ENCODE data around the gene STXBP1. TPM values are rescaled to one million over a fixed set of nuclear protein-coding genes. Genes with fewer than 3 reads are reported as not detected.

Gene STXBP1
- total RNA-seq, 1 donor from 2014 or later: 92.1 TPM

GRCh38 chr9:127599550-127599891 is 12.6 kb upstream of the STXBP1 start:
- no peaks in the 10 kb centered on the region for H3K9me3 ChIP-seq
- H3K4me1 ChIP-seq: no peaks in the 10 kb centered on the region
- no peak for TF ChIP-seq CTCF (IDR thresholded peaks at IDR 0.05)
- ATAC-seq (no peak), DNase-seq (no peak)
- no peak overlapping the region for H3K27ac ChIP-seq
- no peaks in the 10 kb centered on the region for H3K27me3 ChIP-seq
- intact Hi-C loops (cut with DNase I): no loop called here
- no peak overlapping the region for H3K4me3 ChIP-seq
- no peaks in the 10 kb centered on the region for H3K36me3 ChIP-seq

- TF ChIP-seq CTCF (IDR thresholded peaks at IDR 0.05): no peak
- peaks cover 20% of the 10 kb centered on the region for H3K4me1 ChIP-seq
- H3K27me3 ChIP-seq: no peaks in the 10 kb centered on the region
- H3K36me3 ChIP-seq: no peaks in the 10 kb centered on the region
- no peak overlapping the region for H3K4me3 ChIP-seq
- no peaks in the 10 kb centered on the region for H3K9me3 ChIP-seq
- H3K27ac ChIP-seq: no peak overlapping the region
- ATAC-seq: no peak
- DNase-seq: no peak
- intact Hi-C loops (cut with DNase I): no loop called here
These were observed 8.9 kb upstream of the STXBP1 start for GRCh38 chr9:127603226-127603625.

- ATAC-seq: no peak
These were observed 6.0 kb upstream of the STXBP1 start for GRCh38 chr9:127606043-127606442.

GRCh38 chr9:127608104-127608966 is 3.7 kb upstream of the STXBP1 start:
- Histone ChIP-seq H3K27ac (peak overlapping the region; percentile 51), H3K27me3 (no peaks in the 10 kb centered on the region), H3K4me1 (peaks cover 26% of the 10 kb centered on the region), H3K9me3 (no peaks in the 10 kb centered on the region), H3K36me3 (no peaks in the 10 kb centered on the region), H3K4me3 (peak overlapping the region; percentile 44)
- no peak for TF ChIP-seq CTCF (IDR thresholded peaks at IDR 0.05)
- intact Hi-C loops (cut with DNase I): no loop called here
- peak; percentile 68 for ATAC-seq
- DNase-seq: peak; percentile 91

More at GRCh38 chr9:127606043-127606442, 6.0 kb upstream of the STXBP1 start:
- H3K36me3 ChIP-seq: no peaks in the 10 kb centered on the region
- DNase-seq: no peak
- no peak overlapping the region for H3K4me3 ChIP-seq
- H3K4me1 ChIP-seq: peaks cover 21% of the 10 kb centered on the region
- no peak for TF ChIP-seq CTCF (IDR thresholded peaks at IDR 0.05)
- H3K9me3 ChIP-seq: no peaks in the 10 kb centered on the region
- H3K27me3 ChIP-seq: no peaks in the 10 kb centered on the region
- H3K27ac ChIP-seq: no peak overlapping the region
- intact Hi-C loops (cut with DNase I): no loop called here

GRCh38 chr9:127611603-127611898 is 526 bp upstream of the STXBP1 start:
- TF ChIP-seq CTCF (IDR thresholded peaks at IDR 0.05): no peak
- Histone ChIP-seq H3K27ac (no peak overlapping the region), H3K27me3 (no peaks in the 10 kb centered on the region), H3K36me3 (no peaks in the 10 kb centered on the region), H3K9me3 (no peaks in the 10 kb centered on the region), H3K4me1 (peaks cover 23% of the 10 kb centered on the region), H3K4me3 (peak overlapping the region; percentile 74)
- ATAC-seq (no peak), DNase-seq (no peak)
- intact Hi-C loops (cut with DNase I): no loop called here

Data from upper lobe of right lung (tissue), 1 donor.